ENCODE data around the gene OTOGL.
"Not testable (repeated sequence)": the region's sequence is repeated elsewhere in the genome, so short reads cannot be mapped to it uniquely, and the experiment has no call there.

OTOGL gene

DNA sequence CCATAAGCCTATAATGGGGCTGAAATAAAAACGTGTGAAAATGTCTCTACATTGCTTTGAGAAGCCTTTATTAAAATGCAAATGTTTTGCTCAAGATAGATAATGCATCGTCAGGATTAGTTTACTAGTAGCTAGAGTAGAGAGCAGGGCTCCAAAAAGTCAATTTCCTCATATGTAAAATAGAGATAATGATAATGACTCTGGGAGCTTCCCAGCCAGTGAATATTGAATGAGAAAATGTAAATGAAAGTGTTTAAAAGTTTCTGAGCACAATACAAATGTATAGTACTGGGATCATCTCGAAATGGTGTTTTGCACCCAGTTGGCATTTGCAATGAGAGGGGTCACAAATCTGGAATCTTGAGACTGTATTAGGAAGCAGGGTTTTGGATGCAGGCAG is 135.3 kb downstream of the OTOGL start:
- DNase-seq: no peak

DNA sequence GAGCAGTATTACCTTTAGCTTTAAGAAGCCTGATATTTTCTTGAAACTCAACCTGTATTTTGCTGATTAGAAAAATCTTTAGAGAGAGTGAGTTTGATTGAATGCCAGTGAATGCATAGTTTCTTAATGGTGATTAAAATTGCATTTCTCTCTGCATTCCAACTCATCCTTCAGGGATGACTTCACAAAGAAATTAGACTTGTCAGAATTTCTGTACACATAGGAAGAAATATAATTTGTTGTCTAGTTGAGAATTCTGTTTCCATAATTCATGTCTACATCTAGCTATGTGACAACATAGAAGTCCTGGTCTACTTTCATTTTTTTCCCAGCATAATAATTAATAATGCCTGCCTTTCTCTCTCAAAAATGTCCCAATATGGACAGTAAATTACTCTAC is 136.6 kb downstream of the OTOGL start:
- no peak for DNase-seq

DNA sequence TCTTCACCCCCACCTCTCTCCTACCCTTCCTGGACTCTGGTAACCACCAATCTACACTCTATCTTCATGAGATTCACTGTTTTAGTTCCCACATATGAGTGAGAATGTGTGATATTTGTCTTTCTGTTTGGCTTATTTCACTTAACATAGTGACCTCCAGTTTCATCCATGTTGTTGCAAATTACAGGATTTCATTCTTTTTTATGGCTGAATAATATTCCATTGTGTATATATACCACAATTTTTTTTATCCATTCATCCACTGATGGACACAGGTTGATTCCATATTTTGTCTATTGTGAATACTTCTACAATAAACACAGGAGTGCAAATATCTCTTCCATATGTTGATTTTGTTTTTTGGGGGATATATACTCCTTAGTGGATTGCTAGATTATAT is 140.5 kb downstream of the OTOGL start:
- no peak for DNase-seq

DNA sequence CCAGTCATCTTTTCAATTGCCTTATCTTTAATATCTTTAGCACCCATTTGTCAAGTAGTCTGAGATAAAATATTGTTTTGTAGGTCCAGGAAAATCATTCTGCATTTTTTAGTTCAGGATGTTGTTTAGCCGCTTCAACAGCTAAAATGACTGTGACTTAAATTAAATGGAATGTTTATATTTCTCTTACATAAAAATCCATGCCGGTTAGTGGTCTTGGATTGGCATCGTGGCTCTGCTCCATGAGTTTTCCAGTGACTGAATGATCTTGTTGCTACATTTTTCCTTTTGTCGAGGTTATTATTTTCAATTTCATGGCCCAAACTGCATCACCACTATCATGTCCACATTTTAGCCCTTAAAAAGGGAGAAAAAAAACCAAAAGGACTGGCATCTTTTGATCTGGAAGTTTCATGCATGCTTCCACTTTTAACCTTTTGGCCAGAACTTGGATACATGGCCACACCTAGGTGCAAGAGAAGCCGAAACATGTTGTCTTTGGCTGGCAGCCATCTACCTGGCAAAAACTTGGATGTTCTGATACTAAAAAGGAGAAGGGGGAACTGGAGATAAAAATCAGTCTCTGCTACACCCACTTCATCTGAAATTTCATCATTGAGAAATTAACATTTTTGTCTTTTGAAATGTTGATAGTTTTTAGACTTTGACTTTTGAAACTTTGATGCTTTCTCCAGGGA is 142.4 kb downstream of the OTOGL start:
- DNase-seq: no peak

DNA sequence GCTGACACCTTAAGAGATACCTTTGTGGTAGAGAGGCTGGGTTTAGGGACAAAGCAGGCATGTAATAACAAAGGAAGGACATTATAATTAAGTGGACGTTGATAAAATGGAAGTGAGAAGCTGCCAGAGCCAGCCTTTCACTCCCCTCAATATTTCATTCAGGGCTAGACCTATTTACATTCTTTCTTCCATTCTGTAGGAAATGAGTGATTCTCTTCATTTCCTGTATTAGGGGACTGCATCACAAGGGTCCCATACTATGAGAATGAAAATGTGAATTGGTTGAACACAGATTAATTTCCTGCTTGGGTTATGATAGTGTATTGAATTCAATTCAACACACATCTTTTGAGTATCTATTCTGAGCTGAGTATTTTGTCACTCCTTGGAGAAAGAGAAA is 143.0 kb downstream of the OTOGL start:
- no peak for DNase-seq

DNA sequence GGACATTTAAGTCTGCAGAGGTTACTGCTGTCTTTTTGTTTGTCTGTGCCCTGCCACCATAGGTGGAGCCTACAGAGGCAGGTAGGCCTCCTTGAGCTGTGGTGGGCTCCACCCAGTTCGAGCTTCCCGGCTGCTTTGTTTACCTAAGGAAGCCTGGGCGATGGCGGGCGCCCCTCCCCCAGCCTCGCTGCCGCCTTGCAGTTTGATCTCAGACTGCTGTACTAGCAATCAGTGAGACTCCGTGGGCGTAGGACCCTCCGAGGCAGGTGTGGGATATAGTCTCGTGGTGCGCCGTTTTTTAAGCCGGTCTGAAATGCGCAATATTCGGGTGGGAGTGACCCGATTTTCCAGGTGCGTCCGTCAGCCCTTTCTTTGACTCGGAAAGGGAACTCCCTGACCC is 150.2 kb downstream of the OTOGL start:
- not testable (repeated sequence) for DNase-seq

DNA sequence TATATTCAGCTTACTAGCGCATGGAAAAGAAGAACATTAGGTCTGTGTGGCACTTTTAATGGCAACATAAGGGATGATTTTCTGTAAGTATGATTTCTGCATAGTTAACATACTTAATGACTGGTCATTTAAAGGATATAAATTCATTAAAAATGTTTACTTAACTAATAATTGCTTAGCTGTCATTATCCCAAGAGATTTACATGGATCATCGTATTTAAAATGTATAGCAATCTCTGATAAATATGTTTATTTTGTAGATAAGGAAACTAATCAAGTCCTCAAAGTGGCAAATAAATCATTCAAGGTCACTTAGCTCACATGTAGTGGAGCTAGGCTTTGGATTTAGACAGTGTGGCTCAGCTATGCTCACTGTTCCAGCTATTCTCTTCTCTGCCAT is 158.6 kb downstream of the OTOGL start:
- DNase-seq: no peak

DNA sequence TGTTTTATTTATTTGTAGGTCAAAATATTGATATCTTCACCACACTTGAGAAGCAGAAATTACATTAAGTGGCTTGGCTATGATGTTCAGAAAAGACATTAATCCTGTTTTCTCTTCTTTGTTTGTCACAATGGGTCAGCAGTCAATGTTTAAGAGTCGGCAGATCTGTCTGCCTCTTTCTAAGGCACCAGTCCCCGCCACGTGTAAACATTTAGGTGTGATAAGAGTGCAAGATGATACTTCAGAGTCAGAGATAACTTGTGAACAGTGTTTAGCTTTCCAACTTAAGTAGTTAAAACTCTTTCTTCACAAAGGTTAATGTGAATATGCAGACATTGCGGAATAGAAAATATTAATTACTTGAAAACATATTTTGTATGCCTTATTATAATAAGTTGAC is 160.9 kb downstream of the OTOGL start:
- DNase-seq: no peak

DNA sequence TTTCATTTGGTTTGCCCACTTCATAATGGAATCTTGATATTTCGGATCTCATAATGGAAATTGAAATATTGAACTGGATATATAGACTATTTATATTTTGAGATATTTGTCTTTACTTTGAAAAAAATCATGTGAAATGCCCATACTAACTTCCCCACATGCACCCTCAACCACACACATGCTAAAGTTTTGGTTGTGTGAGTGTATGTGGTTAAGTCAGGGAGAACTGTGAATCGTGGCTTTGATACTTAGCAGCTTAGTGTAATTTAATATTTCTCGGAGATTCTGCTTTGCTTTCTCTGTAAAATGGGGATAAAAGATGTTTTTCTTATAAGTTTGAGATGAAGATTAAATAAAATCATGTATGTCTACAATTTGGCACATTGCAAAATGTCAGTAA is 162.1 kb downstream of the OTOGL start:
- no peak for DNase-seq

DNA sequence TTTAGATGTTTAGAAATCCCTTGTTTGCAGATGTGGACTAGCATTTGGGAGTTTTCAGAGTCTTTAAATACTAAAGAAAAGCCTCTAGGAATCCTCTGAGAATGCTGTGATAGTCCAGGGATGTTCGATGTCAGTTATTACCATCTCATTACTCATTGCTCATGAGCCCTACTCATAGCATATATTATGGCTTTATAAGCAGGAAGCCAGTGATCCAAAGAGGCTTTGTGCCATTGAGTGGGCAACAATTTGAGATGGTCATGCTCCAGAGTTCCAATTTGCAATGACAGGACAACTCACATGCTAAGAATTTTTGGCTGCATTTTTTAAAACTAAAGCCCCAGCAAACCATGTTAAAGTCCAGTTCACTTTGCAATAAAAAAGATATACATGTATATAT is 163.0 kb downstream of the OTOGL start:
- DNase-seq: no peak

DNA sequence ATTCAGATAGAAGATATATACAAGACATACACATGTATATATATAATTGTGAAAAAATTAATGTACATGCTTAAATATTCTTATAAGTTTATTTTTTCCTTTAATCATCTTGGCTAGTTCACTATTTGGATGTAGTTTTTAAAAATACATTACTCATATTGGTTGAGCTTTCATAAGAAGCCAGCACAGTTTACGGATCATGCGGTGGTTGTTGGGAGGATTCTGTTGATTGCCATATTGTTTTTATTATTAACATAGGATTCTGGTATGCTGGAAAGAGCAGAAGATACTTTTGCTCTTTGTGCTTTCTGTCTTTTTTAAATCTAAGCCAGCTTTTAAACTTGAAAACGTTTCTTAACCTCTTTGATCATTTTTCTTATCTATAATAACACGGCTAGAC is 163.4 kb downstream of the OTOGL start:
- DNase-seq: no peak

DNA sequence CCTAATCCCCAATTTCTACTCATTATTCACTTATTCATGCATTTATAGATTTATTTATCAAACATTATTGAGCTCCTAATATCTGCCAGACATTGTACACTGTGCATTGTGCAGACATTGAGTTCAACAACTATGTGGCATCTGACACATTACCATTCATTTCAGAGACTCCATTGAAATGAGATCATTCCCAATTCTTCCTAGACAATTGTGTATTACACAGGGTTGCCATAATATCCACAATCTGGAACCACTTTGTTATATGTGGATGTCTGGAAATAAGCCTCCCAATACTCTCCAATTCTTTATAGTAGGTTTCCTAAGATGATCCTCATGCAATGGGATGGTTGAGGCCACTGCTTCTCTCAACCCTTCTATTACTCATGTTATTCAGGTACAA is 165.0 kb downstream of the OTOGL start:
- no peak for DNase-seq

DNA sequence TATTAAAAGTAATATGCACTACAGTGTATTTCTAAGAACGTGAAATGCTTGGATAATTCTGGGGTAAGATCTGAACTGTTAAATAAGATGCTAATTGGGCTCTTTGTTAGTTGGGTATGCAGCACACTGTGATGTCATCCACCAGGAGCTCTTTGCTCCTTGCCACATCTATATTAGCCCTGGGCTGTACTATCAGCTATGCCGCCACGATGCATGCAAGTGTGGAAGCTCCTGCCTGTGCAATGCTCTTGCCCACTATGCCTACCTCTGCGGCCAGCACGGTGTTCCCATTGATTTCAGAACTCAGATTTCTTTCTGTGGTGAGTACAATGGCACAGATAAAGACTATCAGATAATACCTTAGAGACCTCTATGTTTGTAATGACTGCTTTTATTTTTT is 165.6 kb downstream of the OTOGL start:
- no peak for DNase-seq

DNA sequence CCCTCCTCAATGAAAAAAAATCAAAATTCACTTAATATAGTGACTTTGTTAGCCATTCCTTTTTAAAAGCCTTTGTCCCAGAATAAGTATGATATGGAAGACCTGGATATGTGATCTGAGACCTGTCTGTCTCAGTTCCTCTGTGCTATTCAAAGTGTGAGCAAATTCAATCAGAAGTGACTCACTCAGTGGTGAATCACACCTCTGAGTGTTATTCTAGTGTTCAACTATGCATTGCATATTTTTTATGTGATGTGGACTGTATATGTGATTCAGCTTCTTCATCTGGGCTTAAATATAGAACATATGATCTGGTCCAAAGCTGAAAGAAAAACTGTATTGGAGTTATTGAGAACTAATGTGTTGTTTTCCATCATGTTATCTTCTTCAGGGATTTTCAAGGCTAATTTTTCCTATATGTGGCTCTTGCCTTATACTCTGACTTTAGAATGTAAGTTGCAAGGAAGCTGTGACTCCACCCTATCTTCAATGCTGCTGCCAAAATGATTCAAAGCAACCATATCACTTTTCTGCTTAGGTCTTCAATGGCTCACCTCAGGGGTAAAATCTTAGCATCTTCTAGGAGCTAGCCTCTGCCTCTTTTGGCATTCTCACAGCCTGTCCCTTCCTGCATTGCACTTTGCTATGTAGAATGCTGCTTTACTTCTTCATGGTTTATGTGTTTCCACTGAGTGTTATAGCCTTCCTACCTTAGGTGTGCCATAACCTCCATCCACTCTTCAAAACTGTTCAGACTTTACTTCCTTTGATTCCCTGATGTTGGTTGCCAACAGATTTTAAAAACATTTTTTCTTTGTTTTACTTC is 169.8 kb downstream of the OTOGL start:
- no peak for DNase-seq

DNA sequence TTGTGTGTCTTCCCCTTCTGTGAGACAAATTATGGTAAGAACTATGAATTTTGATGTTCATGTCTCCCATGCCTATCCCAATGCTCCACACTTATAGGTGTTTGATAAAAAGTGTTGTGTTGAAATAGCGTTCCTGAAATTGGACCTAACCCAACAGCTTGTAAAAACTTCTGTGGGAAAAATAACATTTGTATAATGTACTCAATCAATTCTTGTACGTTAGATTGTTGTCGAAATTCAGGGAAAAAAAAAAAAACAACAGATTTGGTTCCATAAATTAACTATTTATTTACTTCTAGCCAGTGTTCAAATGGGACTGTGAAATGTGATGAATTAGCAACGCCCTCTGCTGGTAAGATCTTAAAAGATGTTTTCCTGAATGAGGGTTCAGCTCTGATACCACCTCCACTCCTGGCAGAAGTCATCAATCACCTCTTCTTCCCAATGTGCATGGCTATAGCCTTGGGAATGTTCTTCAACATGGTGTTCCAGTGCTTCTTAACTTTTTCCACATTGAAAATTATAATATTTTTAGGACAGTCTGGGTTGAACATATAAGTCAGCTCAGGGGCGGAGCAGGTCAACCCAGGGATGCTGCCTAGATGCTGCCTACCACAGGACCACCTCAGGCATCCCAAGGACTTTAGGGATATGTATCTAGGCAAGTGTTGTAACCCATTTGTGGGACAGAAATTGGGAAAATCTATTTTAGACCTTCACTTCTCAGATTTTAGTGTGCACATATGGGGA is 170.6 kb downstream of the OTOGL start:
- no peak for DNase-seq

DNA sequence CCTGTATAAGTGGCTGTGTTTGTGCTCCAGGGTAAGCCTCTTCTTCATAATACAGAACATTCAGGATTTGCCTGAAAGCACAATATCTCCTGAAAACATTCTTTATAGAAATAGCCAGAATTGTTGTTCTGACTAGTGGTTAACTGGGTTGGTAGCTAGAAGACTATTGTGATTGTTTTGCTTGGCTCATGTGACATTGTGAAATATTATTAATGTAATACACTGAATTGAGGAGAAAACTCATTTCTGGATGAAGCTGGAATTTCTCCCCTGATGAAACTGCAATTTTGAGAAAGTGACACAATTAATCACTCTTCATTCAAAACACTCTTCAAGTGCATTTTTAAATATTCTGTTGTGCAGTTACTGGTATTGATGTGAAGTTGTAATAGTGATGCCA is 172.4 kb downstream of the OTOGL start:
- no peak for DNase-seq

DNA sequence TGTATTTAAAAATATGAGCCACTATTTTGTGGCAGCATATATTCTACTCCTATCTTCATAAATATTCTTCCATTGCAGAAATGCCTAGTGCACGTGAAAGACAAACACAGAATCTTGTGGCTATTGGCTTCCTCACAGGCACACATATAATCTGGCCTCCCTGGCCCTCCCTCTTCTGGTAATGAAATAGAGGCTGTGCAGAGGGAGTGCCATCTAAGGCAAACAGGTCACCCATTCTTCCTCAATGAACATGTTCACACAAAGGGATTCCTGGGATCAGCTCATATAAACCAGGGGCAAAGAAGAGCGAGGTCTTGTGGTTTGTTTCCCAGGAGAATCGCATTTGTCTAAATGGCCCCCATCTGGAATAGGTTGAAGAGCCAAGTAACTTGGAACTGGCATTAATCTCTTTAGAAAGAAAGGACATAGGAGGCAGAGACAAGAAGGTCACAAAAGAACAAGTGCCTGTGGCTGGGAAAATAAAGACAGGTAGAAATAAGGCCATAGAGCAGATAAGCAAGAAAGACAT is 173.1 kb downstream of the OTOGL start:
- DNase-seq: no peak

DNA sequence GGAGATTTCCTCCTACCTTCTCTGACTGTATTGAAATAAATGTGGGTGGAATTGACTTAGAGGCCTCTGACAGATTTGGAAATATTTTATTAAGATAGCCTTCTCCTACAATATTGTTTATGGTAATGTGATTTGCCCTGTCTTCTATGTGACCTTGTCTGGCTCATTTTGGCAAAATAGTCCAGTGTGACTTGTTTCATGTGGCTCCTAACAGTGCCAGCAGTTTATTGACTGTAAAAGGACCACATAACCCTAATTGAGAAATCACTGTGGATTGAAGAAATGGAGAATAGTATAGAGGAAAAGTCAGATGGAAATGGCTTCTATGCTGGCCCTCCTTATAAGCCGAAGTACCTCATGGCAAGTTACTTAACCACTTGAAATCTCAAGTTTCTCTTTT is 173.8 kb downstream of the OTOGL start:
- DNase-seq: no peak

DNA sequence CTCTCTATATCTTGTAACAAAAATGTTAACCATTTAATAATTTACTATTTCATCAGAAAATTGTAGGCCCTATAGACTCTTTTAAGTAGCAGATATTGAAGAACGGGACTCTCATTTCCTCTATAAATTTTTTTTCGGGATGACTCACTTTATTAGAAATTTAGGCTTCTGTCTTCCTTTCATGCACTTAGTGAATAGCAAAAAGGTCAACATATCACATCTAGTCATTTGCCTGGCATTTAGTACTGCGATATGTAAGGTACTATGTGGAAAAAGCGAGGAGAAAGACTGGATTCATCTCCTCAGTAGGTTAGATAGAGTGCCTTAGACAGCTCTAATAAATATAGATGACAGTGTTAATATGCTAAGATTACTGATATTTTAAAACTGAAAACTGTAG is 178.4 kb downstream of the OTOGL start:
- no peak for DNase-seq

DNA sequence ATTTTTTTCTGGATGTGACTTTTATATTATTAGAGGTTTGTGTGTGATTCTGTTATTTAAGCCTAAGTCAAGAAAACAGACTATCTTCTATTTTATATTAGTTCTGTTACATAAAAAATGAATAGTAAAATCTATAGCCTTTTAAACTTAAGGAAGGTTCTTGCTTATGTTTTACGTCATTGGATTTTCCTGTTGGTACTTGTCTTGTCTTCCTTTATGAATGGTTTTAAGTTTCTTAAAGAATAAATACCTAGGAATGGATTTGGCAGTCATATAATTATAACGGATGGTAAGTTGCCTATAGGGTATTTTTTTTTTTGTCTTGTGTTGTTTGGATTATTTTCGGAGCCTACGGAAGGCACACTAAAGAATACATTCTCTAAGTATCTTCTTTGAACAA is 182.9 kb downstream of the OTOGL start:
- no peak for DNase-seq

DNA sequence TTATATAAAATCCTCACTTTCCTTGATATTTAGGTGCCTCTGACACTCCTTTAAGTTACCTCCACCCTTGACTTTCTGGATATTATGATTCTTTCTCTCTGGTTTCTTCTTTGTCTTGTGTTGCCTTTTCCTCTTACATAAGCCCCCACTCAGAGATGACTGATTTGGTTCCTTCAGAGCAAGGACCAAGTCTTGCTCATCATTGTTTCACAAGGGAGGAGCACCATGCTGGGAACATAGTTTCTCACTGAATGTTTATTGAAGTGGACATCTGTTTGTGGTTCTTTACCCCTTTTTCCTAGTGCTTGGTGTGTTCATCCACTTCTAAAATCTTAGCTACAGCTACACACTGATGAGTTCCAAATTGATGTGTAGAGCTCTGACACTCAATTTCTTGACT is 183.4 kb downstream of the OTOGL start:
- DNase-seq: no peak

DNA sequence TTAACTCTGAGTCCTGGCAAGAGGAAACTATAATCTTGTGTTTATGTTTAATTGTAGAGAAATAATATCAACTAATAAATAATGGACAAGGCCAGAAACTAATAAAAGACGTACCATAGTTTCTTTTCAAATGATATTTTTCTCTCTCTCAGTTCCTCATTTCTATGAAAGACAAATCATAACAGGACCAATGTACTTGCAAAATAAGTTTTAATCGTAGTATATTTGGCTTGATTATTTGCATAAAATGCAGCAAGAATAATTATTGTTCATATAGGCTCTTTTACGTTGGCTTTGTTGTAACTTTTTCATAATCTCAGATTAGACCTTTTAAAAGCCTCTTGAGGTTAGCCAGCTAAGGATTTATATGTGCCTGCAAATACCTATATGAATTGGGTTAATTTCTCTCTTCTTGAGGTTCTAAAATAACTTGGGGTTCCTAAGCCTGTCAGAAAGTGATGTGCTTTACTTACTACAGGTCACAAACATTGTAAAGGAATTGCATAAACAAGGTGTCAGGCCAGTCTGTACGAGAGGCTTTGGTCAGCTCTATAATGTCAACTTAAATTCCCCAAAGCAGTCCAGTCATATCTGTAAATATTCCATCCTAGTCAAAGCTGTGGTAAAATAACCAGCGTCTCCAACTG is 191.9 kb downstream of the OTOGL start:
- DNase-seq: no peak

DNA sequence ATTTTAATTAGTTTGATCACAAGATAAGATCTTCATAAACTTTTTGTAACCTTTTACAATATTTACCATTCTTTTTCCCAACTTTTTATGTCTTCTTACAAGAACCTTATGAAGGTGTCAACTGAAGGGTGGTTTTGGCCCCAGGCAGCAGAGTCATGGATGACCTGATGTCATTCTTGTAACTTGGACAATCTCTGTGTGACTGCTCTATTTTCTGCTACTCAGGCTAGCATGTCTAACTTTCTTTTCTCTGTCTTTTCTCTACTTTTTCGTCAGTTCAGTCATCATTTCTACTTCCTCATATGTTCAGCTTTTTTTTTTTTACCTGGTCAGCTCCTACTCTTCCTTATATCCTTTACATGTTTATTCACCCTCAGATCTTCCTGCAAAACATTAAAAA is 194.0 kb downstream of the OTOGL start:
- DNase-seq: no peak
